Measurements from ENCODE around the gene TMEM51. TPM values are rescaled to one million over a fixed set of nuclear protein-coding genes. Genes with fewer than 3 reads are reported as not detected.

TMEM51 gene
- total and polyA plus RNA-seq, 2 of the 4 experiments (the other 2 are of a cell fraction): 2.7 to 10.2 TPM

GRCh38 chr1:15260418-15261154 lies 107.0 kb downstream of the TMEM51 start:
- ChIA-PET POLR2A (ENCODE audit: unreplicated experiment) (no interaction called here), CTCF (no interaction called here)
- no peak overlapping the region for H4K5ac ChIP-seq (ENCODE audit: low read depth, low read length)
- H2AK5ac ChIP-seq (ENCODE audit: low read depth, low read length): peak overlapping the region; percentile 45
- DNase-seq: peak; percentile 61
- H3K4me3 ChIP-seq (ENCODE audit: insufficient read depth, low read depth, low read length): no peak overlapping the region
- no peaks in the 10 kb centered on the region for H3K79me1 ChIP-seq (ENCODE audit: low read depth in 1 of 2, low read length in 2 of 2)
- dilution Hi-C loops (cut with HindIII; ENCODE audit: low sequenced_read_pairs, unreplicated experiment) (no loop called here), intact Hi-C loops (cut with micrococcal nuclease) (no loop called here), in situ Hi-C loops (cut with MboI; ENCODE audit: low sequenced_read_pairs) (no loop called here)
- H2BK120ac ChIP-seq (ENCODE audit: low read depth, low read length): no peak overlapping the region
- H3K27ac ChIP-seq (ENCODE audit: insufficient read depth, low read length): no peak overlapping the region
- no peaks in the 10 kb centered on the region for H3K36me3 ChIP-seq (ENCODE audit: control insufficient read depth, insufficient read depth, low read length)
- no peak overlapping the region for H3K4ac ChIP-seq (ENCODE audit: low read depth, low read length)
- no peak overlapping the region for H3K23ac ChIP-seq (ENCODE audit: low read depth, low read length)
- peaks cover 5% of the 10 kb centered on the region; the same call in 1 of the 2 replicates for H3K9me1 ChIP-seq (ENCODE audit: insufficient read depth, low read length)
- no peak overlapping the region for H4K8ac ChIP-seq (ENCODE audit: low read depth in 2 of 2, low read length in 2 of 2)
- H3K27me3 ChIP-seq (ENCODE audit: control insufficient read depth, insufficient read depth, low read length): peaks cover 2% of the 10 kb centered on the region
- 65% methylated on average over 3 of the region's 12 CpGs; no CpG with 5 or more reads in 1 of the 2 experiments for WGBS, 2 experiments (ENCODE audit: extremely low coverage in 2 of 2, insufficient read length in 1 of 2)
- no peak overlapping the region for H3K4me2 ChIP-seq (ENCODE audit: low read depth, low read length)
- H3K4me1 ChIP-seq (ENCODE audit: control insufficient read depth, insufficient read depth, low read length): peaks cover 3% of the 10 kb centered on the region; the same call in 1 of the 2 replicates
- no peak overlapping the region for H2BK20ac ChIP-seq (ENCODE audit: low read depth, low read length)
- no peak; the same call in 1 of the 2 replicates for ATAC-seq (ENCODE audit: low read depth)
- H3K9me3 ChIP-seq (ENCODE audit: control insufficient read depth, insufficient read depth, low read length): no peaks in the 10 kb centered on the region
- H3K14ac ChIP-seq (replicated peaks; ENCODE audit: low read depth, low read length): no peak overlapping the region
- no peak overlapping the region for H2AK9ac ChIP-seq (replicated peaks; ENCODE audit: low read depth, low read length, poor library complexity)
- H2AFZ ChIP-seq (replicated peaks; ENCODE audit: low read length, poor library complexity): peak overlapping the region; percentile 52
- H2BK15ac ChIP-seq (ENCODE audit: low read depth, low read length): no peak overlapping the region
- no peak overlapping the region for H3K9ac ChIP-seq (ENCODE audit: low read depth, low read length)
- no TSS peak for BruUV-seq (replicated peaks)
- no peak overlapping the region for H4K91ac ChIP-seq (ENCODE audit: insufficient read depth, low read depth, low read length)
- no peak overlapping the region for H3K56ac ChIP-seq (ENCODE audit: extremely low read depth, insufficient read depth, low read length)
- no peak overlapping the region for H3K18ac ChIP-seq (ENCODE audit: low read depth, low read length)
- H4K20me1 ChIP-seq (ENCODE audit: insufficient read depth, low read length): no peaks in the 10 kb centered on the region
- H2BK5ac ChIP-seq (ENCODE audit: low read depth, low read length, poor library complexity, severe bottlenecking): no peak overlapping the region
- no peak for TF ChIP-seq CTCF (conservative IDR thresholded peaks at IDR 0.05; ENCODE audit: low read depth, low read length)
- no peak for TF ChIP-seq MAFK (IDR thresholded peaks at IDR 0.05; ENCODE audit: low read depth, low read length)
- no peak for TF ChIP-seq RCOR1 (IDR thresholded peaks at IDR 0.05; ENCODE audit: insufficient replicate concordance, low read length)
- TF ChIP-seq SMC3 (IDR thresholded peaks at IDR 0.05; ENCODE audit: low read depth, low read length): no peak
- TF ChIP-seq BHLHE40 (IDR thresholded peaks at IDR 0.05; ENCODE audit: low read depth, low read length): peak; percentile 35; the same call in 1 of the 2 replicates
- TF ChIP-seq POLR2A (IDR thresholded peaks at IDR 0.05; ENCODE audit: low read depth, low read length): no peak
- no peak for TF ChIP-seq ELK1 (IDR thresholded peaks at IDR 0.05; ENCODE audit: borderline replicate concordance, low read depth, low read length)
- no peak for TF ChIP-seq CEBPB (IDR thresholded peaks at IDR 0.05; ENCODE audit: low read depth, low read length)
- no peak for TF ChIP-seq RAD21 (IDR thresholded peaks at IDR 0.05; ENCODE audit: low read length)
- no peak for TF ChIP-seq NFE2L2 (IDR thresholded peaks at IDR 0.05; ENCODE audit: low read depth, low read length)
- TF ChIP-seq MAZ (IDR thresholded peaks at IDR 0.05; ENCODE audit: borderline replicate concordance, low read depth, low read length): no peak
- TF ChIP-seq USF2 (IDR thresholded peaks at IDR 0.05; ENCODE audit: low read depth, low read length): peak; percentile 54; the same call in 1 of the 2 replicates
- TF ChIP-seq MXI1 (IDR thresholded peaks at IDR 0.05; ENCODE audit: borderline replicate concordance, low read depth, low read length): no peak
- TF ChIP-seq FOS (IDR thresholded peaks at IDR 0.05; ENCODE audit: low read depth, low read length): peak; percentile 69
- TF ChIP-seq CHD1 (IDR thresholded peaks at IDR 0.05; ENCODE audit: low read depth, low read length): no peak

Data from IMR-90 (cell line).